ENCODE data around the gene FAM227B.
A peak's percentile ranks its signal among the peaks of the same experiment; 100 is the strongest.
"Not testable (repeated sequence)": the region's sequence is repeated elsewhere in the genome, so short reads cannot be mapped to it uniquely, and the experiment has no call there.

The FAM227B gene

GRCh38 chr15:49620658-49621368, at the start of gene FAM227B, which contains the start of gene DTWD1:
FAM227B (minus strand) TSS chr15:49620818; CDS start chr15:49615171, 5,647 bp downstream.
DTWD1 (plus strand) TSS chr15:49621048; CDS start chr15:49625168, 4,120 bp downstream.
- peak in 1 of 2 experiments; percentile 69 for DNase-seq

GRCh38 chr15:49669288-49669687, 48.7 kb upstream of the FAM227B start:
- no peak for DNase-seq

DNA sequence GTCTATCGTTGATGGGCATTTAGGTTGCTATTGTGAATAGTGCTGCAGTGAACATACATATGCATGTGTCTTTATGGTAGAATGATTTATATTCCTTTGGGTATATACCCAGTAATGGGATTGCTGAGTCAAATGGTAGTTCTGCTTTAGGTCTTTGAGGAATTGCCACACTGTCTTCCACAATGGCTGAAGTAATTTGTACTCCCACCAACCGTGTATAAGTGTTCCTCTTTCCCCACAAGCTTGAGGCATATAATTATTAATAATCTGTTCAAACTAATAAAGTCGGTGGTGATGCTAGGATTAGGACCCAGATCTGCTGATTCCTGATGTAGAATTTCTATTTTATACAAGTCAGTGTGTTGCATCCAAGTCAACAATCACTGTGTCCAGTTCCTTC, 45.9 kb upstream of the FAM227B start:
- not testable (repeated sequence) for DNase-seq

GRCh38 chr15:49664716-49665115, 44.1 kb upstream of the FAM227B start:
- no peak for DNase-seq

- no peak for DNase-seq
Observed at GRCh38 chr15:49656734-49657133, 36.1 kb upstream of the FAM227B start.

DNA sequence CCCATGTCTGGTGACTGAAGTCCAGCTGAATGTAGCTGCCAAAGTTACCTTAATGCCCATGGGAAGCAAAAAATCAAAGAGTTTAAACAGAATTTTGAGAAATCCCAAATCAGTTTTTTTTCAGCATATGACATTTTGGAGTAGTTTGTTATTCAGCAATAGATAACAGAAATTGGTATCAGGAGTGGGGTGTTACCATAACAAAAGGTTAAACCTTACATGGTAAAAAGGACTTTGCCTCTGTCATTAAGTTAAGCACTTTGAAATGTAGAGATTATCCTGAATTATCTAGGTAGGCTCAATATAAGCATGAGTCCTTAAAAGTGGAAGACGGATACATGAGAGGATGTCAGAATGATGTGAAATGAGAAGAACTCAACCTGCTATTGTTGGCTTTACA, 32.3 kb upstream of the FAM227B start:
- no peak for DNase-seq

- DNase-seq: no peak
Observed at GRCh38 chr15:49650676-49651075, 30.1 kb upstream of the FAM227B start.

GRCh38 chr15:49649987-49650386, 29.4 kb upstream of the FAM227B start:
- DNase-seq: no peak

- no peak for DNase-seq
Observed at GRCh38 chr15:49646891-49647290, 26.3 kb upstream of the FAM227B start.

DNA sequence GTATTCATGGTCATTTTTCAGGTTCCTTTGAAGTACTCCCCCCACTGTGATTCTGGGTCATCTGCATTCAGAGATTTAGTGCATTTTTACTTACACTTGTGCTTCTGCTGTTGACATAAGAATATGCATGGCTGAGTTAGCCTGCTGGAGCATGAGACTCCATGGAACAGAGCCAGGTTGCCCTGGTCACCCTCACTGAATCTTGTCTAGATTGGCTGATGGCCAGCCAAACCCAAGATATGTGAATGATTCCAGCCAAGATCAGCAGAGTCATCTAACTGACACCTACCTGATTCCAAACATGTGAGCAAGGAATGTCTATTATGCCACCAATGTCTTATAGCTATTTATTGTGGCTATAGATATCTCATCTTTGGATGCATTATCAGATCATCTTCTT, 25.3 kb upstream of the FAM227B start:
- DNase-seq: no peak

- no peak for DNase-seq
Observed at GRCh38 chr15:49645277-49645676, 24.7 kb upstream of the FAM227B start.

DNA sequence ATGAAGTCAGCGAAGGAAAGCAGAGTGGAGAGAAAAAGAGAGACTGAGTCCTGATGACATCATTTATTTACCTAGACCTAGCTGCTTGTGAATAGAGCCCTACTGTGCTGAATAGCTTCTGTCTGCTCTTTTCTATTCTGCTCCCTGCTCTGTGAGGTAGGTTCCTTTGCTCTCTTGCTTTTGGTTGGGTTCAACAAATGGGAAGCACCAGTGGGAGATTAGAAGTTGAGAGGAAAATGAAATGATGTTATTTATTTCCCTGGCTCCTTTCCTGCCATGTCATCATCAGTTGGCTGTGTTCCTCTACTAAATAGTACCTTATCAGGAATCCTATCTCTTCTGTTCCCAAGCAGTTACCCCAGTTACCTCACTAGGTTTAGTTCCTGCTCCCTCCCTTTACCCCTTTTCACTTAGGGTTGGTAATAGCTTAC, 23.8 kb upstream of the FAM227B start:
- DNase-seq: no peak

- DNase-seq: no peak
Observed at GRCh38 chr15:49637857-49638256, 17.2 kb upstream of the FAM227B start.

DNA sequence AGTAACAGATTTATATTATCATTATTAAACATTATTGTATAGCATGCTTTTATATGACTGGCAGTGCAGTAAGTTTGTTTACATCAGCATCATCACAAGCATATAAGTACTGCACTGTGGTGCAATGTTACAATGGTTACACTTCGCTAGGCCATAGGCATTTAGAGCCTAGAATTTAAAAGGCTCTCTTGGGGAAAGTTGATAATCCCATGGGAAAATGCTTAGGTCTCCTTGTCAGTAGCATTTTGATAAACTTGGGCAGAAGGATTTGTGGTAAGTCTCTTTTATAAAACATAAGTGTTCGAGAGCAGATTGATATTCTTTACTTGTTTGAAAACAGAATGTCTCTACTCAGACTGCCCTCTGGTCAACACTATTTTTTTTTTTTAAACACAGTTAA, 7.8 kb upstream of the FAM227B start:
- DNase-seq: no peak

DNA sequence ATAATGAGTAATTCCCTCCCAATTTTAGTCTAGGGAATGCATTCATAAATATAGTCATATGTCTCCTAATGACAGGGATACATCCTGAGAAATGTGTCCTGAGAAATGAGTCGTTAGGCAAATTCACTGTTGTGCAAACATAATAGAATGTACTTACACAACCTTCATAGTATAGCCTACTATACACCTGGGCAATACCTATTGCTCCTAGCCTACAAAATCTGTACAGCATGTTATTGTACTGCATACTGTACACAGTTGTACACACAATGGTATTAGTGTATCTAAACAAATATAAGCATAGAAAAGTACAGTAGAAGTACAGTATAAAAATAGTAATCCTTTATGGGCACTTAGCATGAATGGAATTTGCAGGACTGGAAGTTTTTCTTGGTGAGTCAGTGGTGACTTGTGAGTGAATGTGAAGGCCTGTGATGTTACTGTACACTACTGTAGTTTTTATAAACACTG, 6.8 kb upstream of the FAM227B start:
- no peak for DNase-seq

DNA sequence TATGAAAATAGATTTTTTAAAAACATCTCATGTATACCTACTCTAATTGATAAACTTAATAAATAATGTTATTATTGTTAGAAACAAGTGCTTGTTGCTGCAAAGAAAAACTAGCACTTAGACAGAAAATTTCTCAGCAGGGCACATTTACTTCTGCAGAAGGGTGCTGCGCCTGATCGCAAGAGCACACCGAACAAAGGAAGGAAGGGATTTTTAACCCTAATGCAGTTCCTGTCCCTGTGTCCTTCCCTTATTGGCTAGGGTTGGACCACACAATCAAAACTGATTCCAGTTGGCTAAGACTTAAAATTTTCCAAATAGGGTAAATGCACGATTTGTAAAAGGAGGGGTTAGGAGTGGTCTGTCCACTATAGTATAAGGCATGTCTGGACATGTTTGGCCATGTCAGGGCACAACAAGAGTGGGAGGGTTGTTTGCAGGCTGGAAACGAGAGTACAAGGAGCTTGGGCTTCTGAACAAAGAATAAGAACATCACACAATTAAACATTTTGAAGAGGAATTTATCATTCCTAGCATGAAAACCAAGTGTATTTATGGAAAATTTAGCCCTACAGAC, 4.9 kb upstream of the FAM227B start:
- DNase-seq: no peak

DNA sequence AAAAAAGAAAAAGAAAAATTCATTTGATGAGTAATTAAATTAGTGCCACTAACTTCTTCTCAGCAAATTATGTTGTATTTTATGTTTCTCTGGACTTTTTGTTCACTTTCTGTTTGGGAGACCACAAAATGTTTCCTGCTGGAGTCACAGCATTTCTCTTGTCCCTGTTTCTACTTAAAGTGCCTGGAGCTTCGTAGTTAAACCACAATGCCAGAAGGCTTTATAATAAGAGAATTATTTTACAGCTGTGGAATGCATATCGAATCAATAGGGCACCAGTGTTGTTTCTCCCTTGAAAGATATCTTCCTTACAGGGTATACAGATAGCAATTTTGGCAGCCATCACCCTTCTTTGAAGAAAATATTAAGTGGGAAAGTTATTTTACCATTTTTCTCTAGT, 3.4 kb upstream of the FAM227B start:
- DNase-seq: no peak

DNA sequence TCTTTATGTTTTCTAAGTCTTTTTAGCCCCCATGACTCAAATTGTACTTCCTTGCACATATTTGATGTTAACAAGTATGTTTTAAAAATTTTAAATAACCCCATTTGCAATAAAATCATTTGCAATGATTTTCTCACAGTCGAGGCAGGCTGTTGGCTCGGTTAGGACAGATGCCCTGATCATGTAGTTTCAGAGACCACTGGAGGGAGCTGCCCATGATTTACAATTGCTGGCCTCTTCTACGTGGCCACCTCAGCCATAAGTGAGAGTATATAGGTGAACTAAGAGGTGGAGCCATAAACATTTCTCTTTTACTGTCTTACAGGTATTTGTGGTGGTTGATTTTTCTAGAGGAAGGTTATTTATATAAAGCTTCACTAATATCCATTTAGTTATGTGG, 1.9 kb upstream of the FAM227B start:
- no peak for DNase-seq

DNA sequence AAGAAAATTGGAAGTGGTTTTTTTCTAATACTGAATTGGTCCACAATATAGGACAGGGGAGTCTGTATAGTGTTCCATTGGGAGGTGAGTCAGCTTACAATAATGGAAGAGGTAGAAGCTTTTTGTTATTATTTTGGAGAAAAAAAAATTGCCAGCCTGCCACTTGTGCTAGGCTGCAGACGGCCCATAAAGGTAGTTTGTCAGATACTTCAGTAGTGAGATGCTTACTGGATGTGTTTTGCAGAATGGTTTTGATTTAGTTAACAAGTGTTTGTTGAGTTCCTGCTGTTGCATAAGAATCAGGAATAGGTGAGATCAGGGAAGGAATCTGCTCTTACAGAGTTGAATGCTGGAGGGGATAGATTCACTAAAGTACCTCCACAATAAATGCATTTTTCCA, 1.3 kb upstream of the FAM227B start:
- DNase-seq: no peak

- no peak for DNase-seq
Observed at GRCh38 chr15:49621401-49621811, 788 bp upstream of the FAM227B start.

- DNase-seq: no peak
Observed at GRCh38 chr15:49620199-49620598, 419 bp downstream of the FAM227B start.

DNA sequence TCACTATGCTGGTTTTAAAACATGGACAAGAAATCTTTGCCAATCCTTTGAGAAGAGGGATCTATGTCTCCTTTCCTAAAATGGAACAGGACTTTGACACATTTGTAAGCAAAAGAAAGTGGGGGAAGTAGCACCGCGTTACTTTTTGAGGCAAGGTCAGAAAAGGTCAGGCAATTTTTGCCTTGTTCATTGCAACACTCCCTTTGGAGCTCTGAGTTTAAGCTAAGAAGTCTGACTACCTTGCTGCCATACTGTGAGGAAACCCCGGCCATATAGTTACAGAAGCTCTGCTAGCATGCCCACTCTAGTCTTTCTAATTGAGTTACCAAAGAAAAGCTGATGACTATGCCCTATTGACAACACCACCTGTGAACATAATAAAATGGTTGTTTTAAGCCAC, 1.4 kb downstream of the FAM227B start:
- no peak for DNase-seq

- DNase-seq: not testable (repeated sequence)
Observed at GRCh38 chr15:49612240-49612639, 8.4 kb downstream of the FAM227B start.

GRCh38 chr15:49610157-49610918, 10.3 kb downstream of the FAM227B start:
- DNase-seq: no peak

Measured in cerebellar nuclear complex (tissue), 1 donor.